ENCODE measurements around the gene ZNF280C.

The ZNF280C gene

GRCh38 chrX:130176942-130177341, 91.8 kb downstream of the ZNF280C start:
- no peak for DNase-seq (ENCODE audit: low spot score)

- no peak for DNase-seq (ENCODE audit: low spot score)
These were observed 92.3 kb downstream of the ZNF280C start for GRCh38 chrX:130176354-130176776.

- DNase-seq (ENCODE audit: low spot score) = no peak
These were observed 93.8 kb downstream of the ZNF280C start for GRCh38 chrX:130174937-130175336.

- peak; percentile 42 for DNase-seq (ENCODE audit: low spot score)
These were observed 94.5 kb downstream of the ZNF280C start for GRCh38 chrX:130174045-130174704.

- peak; percentile 80 for DNase-seq (ENCODE audit: low spot score)
These were observed 95.4 kb downstream of the ZNF280C start for GRCh38 chrX:130173190-130173895.

GRCh38 chrX:130172127-130172845, 96.4 kb downstream of the ZNF280C start:
- no peak for DNase-seq (ENCODE audit: low spot score)

- DNase-seq (ENCODE audit: low spot score) = peak; percentile 73
These were observed 97.1 kb downstream of the ZNF280C start, which contains the start of gene RAB33A for GRCh38 chrX:130171446-130172126. Gene RAB33A (plus strand): TSS chrX:130171962. CDS start chrX:130172063, 101 bp downstream.

GRCh38 chrX:130170752-130171445, 97.8 kb downstream of the ZNF280C start:
- DNase-seq (ENCODE audit: low spot score) = peak; percentile 92

- DNase-seq (ENCODE audit: low spot score) = no peak
These were observed 101.7 kb downstream of the ZNF280C start for GRCh38 chrX:130167040-130167439.

GRCh38 chrX:130166503-130166777, 102.3 kb downstream of the ZNF280C start:
- DNase-seq (ENCODE audit: low spot score) = peak; percentile 20

- peak; percentile 89 for DNase-seq (ENCODE audit: low spot score)
These were observed 102.8 kb downstream of the ZNF280C start, which contains the start of gene AIFM1 for GRCh38 chrX:130165703-130166502. Gene AIFM1 (minus strand): TSS chrX:130165841. CDS start chrX:130165656, 185 bp downstream.

GRCh38 chrX:130165181-130165702, 103.5 kb downstream of the ZNF280C start:
- DNase-seq (ENCODE audit: low spot score) = peak; percentile 43

GRCh38 chrX:130163398-130163797, 105.3 kb downstream of the ZNF280C start:
- no peak for DNase-seq (ENCODE audit: low spot score)

GRCh38 chrX:130162094-130162735, 106.5 kb downstream of the ZNF280C start:
- DNase-seq (ENCODE audit: low spot score) = no peak

- no peak for DNase-seq (ENCODE audit: low spot score)
These were observed 108.9 kb downstream of the ZNF280C start for GRCh38 chrX:130159776-130160175.

GRCh38 chrX:130158311-130158710, 110.4 kb downstream of the ZNF280C start:
- DNase-seq (ENCODE audit: low spot score) = no peak

GRCh38 chrX:130155564-130155963, 113.1 kb downstream of the ZNF280C start:
- DNase-seq (ENCODE audit: low spot score) = no peak
